Ovary (tissue), 9 donors: ENCODE results near the gene APOA4. TPM values are rescaled to one million over a fixed set of nuclear protein-coding genes. Genes with fewer than 3 reads are reported as not detected.

Experiments
- DNase-seq, 5 donors: peaks; one replicate each; pipeline ENCODE4 v3.0.0-alpha.2; 2019 to 2020
- H3K27ac ChIP-seq, 2 donors: fragments of 200-600 bp; one replicate each; pipeline versions ENCODE4 v1.5.1 to v1.8.0; 2019 to 2022
- H3K27me3 ChIP-seq: fragments of 200-600 bp; one replicate; pipeline ENCODE4 v1.8.0; 2022
- H3K36me3 ChIP-seq: fragments of 200-600 bp; sonication (generic); one replicate; pipeline ENCODE4 v1.5.1; 2019
- H3K4me1 ChIP-seq: one replicate; pipeline ENCODE4 v1.8.1; 2013; ENCODE audit warnings: mild to moderate bottlenecking, moderate library complexity; ENCODE audit not compliant: insufficient read depth
- H3K4me3 ChIP-seq: fragments of 200-600 bp; sonication (generic); one replicate; pipeline ENCODE4 v1.5.1; 2017
- H3K9me3 ChIP-seq, 2 donors: fragments of 200-600 bp in 1 of 2; sonication (generic) in 1 of 2; one replicate each; pipeline versions ENCODE4 v1.5.1 to v1.8.1; 2013 to 2019; ENCODE audit warnings: mild to moderate bottlenecking in 1 of 2, moderate library complexity in 1 of 2
- CTCF ChIP-seq, 3 donors: fragments of 450-650 bp in 2 of 3; fragments of 200-600 bp in 1 of 3; IDR thresholded peaks; one replicate each; pipeline versions ENCODE4 v1.5.1 to v1.8.0; 2016 to 2022; ENCODE audit warnings: antibody characterized with exemption in 3 of 3, mild to moderate bottlenecking in 1 of 3
- EP300 ChIP-seq: sonication (generic); formaldehyde crosslinking; IDR thresholded peaks from one replicate; pipeline ENCODE4 v1.6.1; 2017; ENCODE audit warnings: antibody characterized with exemption
- POLR2A ChIP-seq: fragments of 450-650 bp; IDR thresholded peaks from one replicate; pipeline ENCODE4 v1.6.1; 2017; ENCODE audit warnings: antibody characterized with exemption, mild to moderate bottlenecking, moderate library complexity
- WGBS, 3 donors: extraction: QIAGEN DNeasy Blood & Tissue Kit in 1 of 3; methylation state at CpG; one replicate each; pipeline versions ENCODE4 v1.1.5 to v1.1.7; 2013 to 2017; 5-methylcytosine and 5-hydroxymethylcytosine counted together
- intact Hi-C, 4 donors: fragments of 100-400 bp; cut with DNase I; formaldehyde crosslinking; loops; one replicate each; pipeline versions ENCODE4 v1.11.0 to v1.15.1; 2022 to 2023
- polyA plus RNA-seq, 2 donors: library from polyadenylated mRNA; stranded (reverse); fragments of 200-250 nt in 1 of 2; fragments of 350-450 nt in 1 of 2; fragmentation: Illumina TruSeq in 1 of 2; extraction: RNeasy Lipid Tissue Mini Kit (QIAGEN cat#74804) in 1 of 2; gene quantifications; one replicate each; pipeline ENCODE4 v1.2.3, GENCODE V29; 2013 to 2014
- total RNA-seq, 7 donors: library from RNA; depleted of rRNA in 2 of 7; stranded (reverse); fragments of >200 nt in 2 of 7; fragmentation: NEBNext Ultra II Directional in 3 of 7; extraction: Animal tissue kit (Norgen Biotek cat#: 25700) in 3 of 7; gene quantifications; one replicate each; pipeline versions ENCODE4 v1.1.0 to v1.2.4, GENCODE V29; 2016 to 2023
- donor health status: DM: no; HTN: no; CAD: no; lungs with moderate emphysema.
- donor health status: DM: no; HTN: no; CAD: no.
- donor health status: Bipolar disorder and iron deficiency.
- donor health status: DM: yes; HTN: yes; CAD: no.
- donor health status: DM: no; HTN: no; CAD: no.
- donor health status: DM: yes; HTN: yes; CAD: no.

The APOA4 gene
- total and polyA plus RNA-seq, 9 donors, result 0.19 to 41.7 TPM; not detected in 7

DNA sequence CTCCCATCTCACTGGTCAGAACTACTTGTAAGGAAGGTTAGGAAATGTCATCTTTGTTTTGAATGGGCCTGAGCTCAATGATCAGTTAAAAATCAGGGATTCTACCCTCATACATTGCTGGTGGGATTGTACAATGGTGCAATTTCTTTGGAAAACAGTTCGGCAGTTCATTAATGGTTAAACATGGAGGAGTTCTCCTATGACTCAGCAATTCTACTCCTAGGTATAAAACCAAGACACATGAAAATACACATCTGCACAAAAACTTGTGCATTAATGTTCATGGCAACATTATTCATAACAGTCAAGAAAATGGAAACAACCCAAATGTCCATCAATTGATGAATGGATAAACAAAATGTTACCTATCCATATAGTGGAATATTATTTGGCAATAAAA, 26.6 kb downstream of the APOA4 start:
- Histone ChIP-seq H3K4me3 (no peak overlapping the region), H3K4me1 (peaks cover 2% of the 10 kb centered on the region), H3K36me3 (no peaks in the 10 kb centered on the region), H3K27me3 (no peaks in the 10 kb centered on the region), H3K27ac (no peak overlapping the region), H3K9me3 (no peaks in the 10 kb centered on the region)
- intact Hi-C loops, result loop anchor here in 1 of 4 donors (10.0 kb wide), 1 partner anchor 428 kb away; no protein-coding TSS in a partner anchor
- DNase-seq, result no peak
- 80 to 94% (median 87%) methylated on average over 1 of the region's 1 CpG for WGBS, 3 donors
- TF ChIP-seq EP300, result no peak

GRCh38 chr11:116794851-116795250, 28.3 kb downstream of the APOA4 start:
- 75 to 87% (median 85%) methylated on average over 2 of the region's 2 CpGs for whole genome bisulfite sequencing, 3 donors
- H3K27ac ChIP-seq, result no peak overlapping the region
- no peak for DNase-seq
- H3K4me1 ChIP-seq, result peaks cover 4% of the 10 kb centered on the region
- H3K4me3 ChIP-seq, result no peak overlapping the region
- no peaks in the 10 kb centered on the region for H3K9me3 ChIP-seq
- H3K27me3 ChIP-seq, result no peaks in the 10 kb centered on the region
- intact Hi-C loops, result loop anchor here (5.0 to 10.0 kb wide), 4 partner anchors 37 to 437 kb away; partner anchors contain the start of genes APOA1 (in 3 of the 4), PCSK7 (in 1 of the 4) and RNF214 (in 1 of the 4)
- TF ChIP-seq EP300, result no peak
- TF ChIP-seq POLR2A, result no peak
- no peak for TF ChIP-seq CTCF (IDR thresholded peaks at IDR 0.05)
- no peaks in the 10 kb centered on the region for H3K36me3 ChIP-seq

DNA sequence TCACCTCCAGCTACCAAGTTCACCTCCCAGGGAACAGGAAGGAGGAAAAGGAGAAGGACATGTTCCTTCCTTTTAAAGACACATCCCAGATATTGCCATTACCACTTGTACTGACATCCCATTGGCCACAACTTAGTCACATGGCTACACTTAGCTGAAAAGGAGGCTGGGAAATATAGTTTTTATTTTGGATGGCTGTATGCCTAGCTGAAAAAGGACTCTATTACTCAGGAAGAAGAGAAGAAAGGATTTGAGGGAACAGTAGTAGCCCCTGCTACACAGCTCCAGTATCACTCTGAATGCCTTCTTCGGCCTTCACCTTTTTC, 29.4 kb downstream of the APOA4 start:
- H3K4me3 ChIP-seq, result no peak overlapping the region
- peaks cover 4% of the 10 kb centered on the region for H3K4me1 ChIP-seq
- 94 to 100% (median 95%) methylated on average over 1 of the region's 1 CpG for WGBS, 3 donors
- H3K9me3 ChIP-seq, result no peaks in the 10 kb centered on the region
- no peaks in the 10 kb centered on the region for H3K36me3 ChIP-seq
- no peak overlapping the region for H3K27ac ChIP-seq
- TF ChIP-seq EP300, result no peak
- no peak for TF ChIP-seq CTCF (IDR thresholded peaks at IDR 0.05)
- intact Hi-C loops, result loop anchor here (2.0 to 10.0 kb wide), 5 partner anchors 39 to 439 kb away; partner anchors contain the start of genes APOA1 (in 3 of the 4), PCSK7 (in 1 of the 4) and RNF214 (in 1 of the 4)
- H3K27me3 ChIP-seq, result no peaks in the 10 kb centered on the region
- DNase-seq, result no peak

GRCh38 chr11:116792869-116793771, 30.0 kb downstream of the APOA4 start:
- Histone ChIP-seq H3K36me3 (no peaks in the 10 kb centered on the region), H3K4me3 (no peak overlapping the region), H3K27me3 (no peaks in the 10 kb centered on the region), H3K27ac (no peak overlapping the region), H3K4me1 (peaks cover 6% of the 10 kb centered on the region), H3K9me3 (no peaks in the 10 kb centered on the region)
- TF ChIP-seq POLR2A (no peak), EP300 (no peak), CTCF (IDR thresholded peaks at IDR 0.05) (no peak)
- DNase-seq, result no peak
- intact Hi-C loops, result loop anchor here (2.0 to 10.0 kb wide), 5 partner anchors 39 to 439 kb away; partner anchors contain the start of genes APOA1 (in 3 of the 4), PCSK7 (in 1 of the 4) and RNF214 (in 1 of the 4)
- 59 to 76% (median 75%) methylated on average over 8 of the region's 8 CpGs for WGBS, 3 donors
